ENCODE results near the gene TLX1. TPM values are rescaled to one million over a fixed set of nuclear protein-coding genes. Genes with fewer than 3 reads are reported as not detected.

The TLX1 gene
- total RNA-seq: not detected

DNA sequence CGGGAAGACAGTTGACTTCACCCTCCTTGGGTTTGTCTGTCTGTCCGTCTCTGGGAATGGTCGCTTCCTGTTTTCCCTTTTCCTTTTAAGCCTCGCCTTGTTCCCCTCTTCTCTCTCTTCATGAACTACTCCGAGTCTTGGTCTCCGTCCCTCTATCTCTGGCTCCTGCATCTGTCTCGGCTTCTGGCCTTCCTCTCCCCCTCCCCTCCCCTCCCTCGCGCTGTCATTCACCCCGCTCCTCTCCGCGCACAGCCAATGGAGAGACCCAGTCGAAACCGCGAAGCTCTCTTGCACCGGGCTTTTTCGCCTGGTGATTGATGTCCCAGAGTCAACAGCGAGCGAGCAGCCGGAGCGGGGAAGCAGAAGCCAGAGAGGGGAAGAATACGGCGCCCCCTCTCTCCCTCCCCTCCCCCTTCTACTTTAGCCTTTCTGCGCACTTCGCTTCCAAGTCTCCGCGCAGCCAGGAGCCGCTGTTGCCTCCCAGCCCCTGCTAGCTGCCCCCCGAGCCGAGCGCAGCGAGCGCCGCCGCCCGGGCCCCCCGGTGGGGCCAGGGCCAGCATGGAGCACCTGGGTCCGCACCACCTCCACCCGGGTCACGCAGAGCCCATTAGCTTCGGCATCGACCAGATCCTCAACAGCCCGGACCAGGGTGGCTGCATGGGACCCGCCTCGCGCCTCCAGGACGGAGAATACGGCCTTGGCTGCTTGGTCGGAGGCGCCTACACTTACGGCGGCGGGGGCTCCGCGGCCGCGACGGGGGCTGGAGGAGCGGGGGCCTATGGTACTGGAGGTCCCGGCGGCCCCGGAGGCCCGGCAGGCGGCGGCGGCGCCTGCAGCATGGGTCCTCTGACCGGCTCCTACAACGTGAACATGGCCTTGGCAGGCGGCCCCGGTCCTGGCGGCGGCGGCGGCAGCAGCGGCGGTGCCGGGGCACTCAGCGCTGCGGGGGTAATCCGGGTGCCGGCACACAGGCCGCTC, at the start of gene TLX1:
Gene TLX1, plus strand, starts transcription at position 317 of the 978 bp plus-strand sequence. Its CDS starts 242 bp downstream, at position 559.
- Histone ChIP-seq H3K27me3 (peaks cover 0 to 57% (median 32%) of the 10 kb centered on the region in 4 donors), H3K36me3 (no peaks in the 10 kb centered on the region), H3K4me1 (peaks cover 28 to 43% (median 37%) of the 10 kb centered on the region in 4 donors), H3K4me3 (peak within 1 kb of the TSS in 2 of 4 donors; percentile 20 to 32), H3K27ac (no peak within 1 kb of the TSS), H3K9me3 (no peaks in the 10 kb centered on the region)
- DNase-seq (peak in 1 of 2 donors; percentile 88), ATAC-seq (ENCODE audit: low FRiP score in 2 of 2) (peak in 1 of 2 donors; percentile 33)
- 2 to 6% methylated on average over 38 to 51 of the region's 83 CpGs for WGBS, 2 donors
- TF ChIP-seq, protein P1, sequence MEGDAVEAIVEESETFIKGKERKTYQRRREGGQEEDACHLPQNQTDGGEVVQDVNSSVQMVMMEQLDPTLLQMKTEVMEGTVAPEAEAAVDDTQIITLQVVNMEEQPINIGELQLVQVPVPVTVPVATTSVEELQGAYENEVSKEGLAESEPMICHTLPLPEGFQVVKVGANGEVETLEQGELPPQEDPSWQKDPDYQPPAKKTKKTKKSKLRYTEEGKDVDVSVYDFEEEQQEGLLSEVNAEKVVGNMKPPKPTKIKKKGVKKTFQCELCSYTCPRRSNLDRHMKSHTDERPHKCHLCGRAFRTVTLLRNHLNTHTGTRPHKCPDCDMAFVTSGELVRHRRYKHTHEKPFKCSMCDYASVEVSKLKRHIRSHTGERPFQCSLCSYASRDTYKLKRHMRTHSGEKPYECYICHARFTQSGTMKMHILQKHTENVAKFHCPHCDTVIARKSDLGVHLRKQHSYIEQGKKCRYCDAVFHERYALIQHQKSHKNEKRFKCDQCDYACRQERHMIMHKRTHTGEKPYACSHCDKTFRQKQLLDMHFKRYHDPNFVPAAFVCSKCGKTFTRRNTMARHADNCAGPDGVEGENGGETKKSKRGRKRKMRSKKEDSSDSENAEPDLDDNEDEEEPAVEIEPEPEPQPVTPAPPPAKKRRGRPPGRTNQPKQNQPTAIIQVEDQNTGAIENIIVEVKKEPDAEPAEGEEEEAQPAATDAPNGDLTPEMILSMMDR (IDR thresholded peaks at IDR 0.05): no peak
- no peak for TF ChIP-seq POLR2AphosphoS5 (IDR thresholded peaks at IDR 0.05)
- TF ChIP-seq EP300 (IDR thresholded peaks at IDR 0.05): no peak
- no peak for TF ChIP-seq POLR2A (IDR thresholded peaks at IDR 0.05)

DNA sequence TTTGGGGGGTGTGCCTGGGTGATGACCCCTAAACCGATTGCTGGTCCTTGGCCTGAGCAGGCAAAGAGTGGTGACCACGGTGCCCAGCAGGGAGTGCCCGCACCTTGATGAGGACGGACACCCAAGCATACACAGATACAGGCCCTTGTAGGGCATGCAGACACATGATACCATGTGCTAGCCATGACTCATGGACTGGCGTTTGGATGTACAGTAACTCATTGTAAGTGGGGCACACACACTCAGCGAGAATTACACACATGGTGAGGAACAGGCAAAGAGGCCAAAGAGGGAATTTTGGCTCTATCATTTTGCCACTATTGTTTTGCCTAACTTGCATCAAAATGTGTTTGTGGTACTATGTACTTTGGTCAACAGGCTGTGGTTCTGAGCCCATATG, 45.3 kb upstream of the TLX1 start:
- Histone ChIP-seq H3K4me3 (no peak overlapping the region), H3K36me3 (no peaks in the 10 kb centered on the region), H3K27ac (no peak overlapping the region), H3K4me1 (no peaks in the 10 kb centered on the region), H3K9me3 (no peaks in the 10 kb centered on the region), H3K27me3 (peaks cover 0 to 10% (median 0%) of the 10 kb centered on the region in 4 donors)
- DNase-seq (peak in 1 of 2 donors; percentile 7), ATAC-seq (ENCODE audit: low FRiP score in 2 of 2) (no peak)
- TF ChIP-seq EP300 (IDR thresholded peaks at IDR 0.05): no peak
- no peak for TF ChIP-seq POLR2A (IDR thresholded peaks at IDR 0.05)
- TF ChIP-seq, protein P1 (IDR thresholded peaks at IDR 0.05): no peak
- no peak for TF ChIP-seq POLR2AphosphoS5 (IDR thresholded peaks at IDR 0.05)
- WGBS, 2 donors: 75 to 83% methylated on average over 6 of the region's 6 CpGs

DNA sequence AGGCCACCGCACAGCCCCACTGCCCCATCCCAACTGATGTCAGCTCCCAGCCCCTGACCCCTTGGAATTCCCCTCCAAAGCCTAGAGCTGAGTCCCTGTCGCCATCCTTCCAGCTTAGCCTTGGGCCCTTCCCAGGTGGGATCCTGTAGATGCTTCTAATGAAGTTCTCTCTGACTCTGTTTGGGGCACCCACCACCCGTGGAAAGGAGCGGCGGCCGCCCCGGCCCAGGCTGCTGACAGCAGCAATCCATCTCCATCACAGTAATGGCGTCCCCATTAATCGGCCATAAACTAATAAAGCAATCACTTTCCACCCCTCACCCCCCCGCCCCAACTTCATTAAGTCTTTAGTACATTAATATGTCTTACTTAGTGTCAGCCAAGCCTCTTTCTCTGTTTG, 43.7 kb upstream of the TLX1 start:
- H3K27ac ChIP-seq: no peak overlapping the region
- H3K4me1 ChIP-seq: no peaks in the 10 kb centered on the region
- H3K36me3 ChIP-seq: no peaks in the 10 kb centered on the region
- H3K9me3 ChIP-seq: no peaks in the 10 kb centered on the region
- peak in 1 of 2 donors; percentile 72 for DNase-seq
- 69 to 73% methylated on average over 10 of the region's 10 CpGs for WGBS, 2 donors
- H3K27me3 ChIP-seq: peaks cover 0 to 10% (median 0%) of the 10 kb centered on the region in 4 donors
- ATAC-seq (ENCODE audit: low FRiP score in 2 of 2): no peak
- TF ChIP-seq EP300 (IDR thresholded peaks at IDR 0.05): no peak
- TF ChIP-seq POLR2A (IDR thresholded peaks at IDR 0.05): no peak
- H3K4me3 ChIP-seq: no peak overlapping the region

DNA sequence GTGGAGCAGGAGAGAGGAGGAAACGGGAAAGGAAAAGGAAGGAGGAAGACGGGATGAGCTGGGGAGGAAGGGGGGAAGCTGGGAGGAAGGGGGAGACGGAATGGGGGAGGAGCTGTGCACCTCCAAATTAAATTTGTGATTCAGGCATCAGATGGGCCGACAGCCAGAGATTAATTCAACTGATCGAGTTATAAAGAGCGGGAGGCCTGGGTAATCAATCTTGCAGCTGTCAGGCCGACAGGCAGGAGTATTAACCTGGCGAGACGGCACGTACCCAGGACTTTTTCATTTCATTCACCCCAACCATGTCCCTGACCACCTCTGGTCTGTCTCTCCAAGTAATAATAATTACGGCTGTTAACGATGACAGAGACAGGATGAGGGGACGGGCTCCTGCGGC, 43.1 kb upstream of the TLX1 start:
- H3K36me3 ChIP-seq: no peaks in the 10 kb centered on the region
- ATAC-seq (ENCODE audit: low FRiP score in 2 of 2) (no peak), DNase-seq (no peak)
- peaks cover 0 to 10% (median 0%) of the 10 kb centered on the region in 4 donors for H3K27me3 ChIP-seq
- TF ChIP-seq POLR2A (IDR thresholded peaks at IDR 0.05) (no peak), POLR2AphosphoS5 (IDR thresholded peaks at IDR 0.05) (no peak)
- 16 to 21% methylated on average over 14 of the region's 14 CpGs for WGBS, 2 donors
- H3K4me1 ChIP-seq: no peaks in the 10 kb centered on the region
- H3K4me3 ChIP-seq: no peak overlapping the region
- H3K9me3 ChIP-seq: no peaks in the 10 kb centered on the region
- no peak overlapping the region for H3K27ac ChIP-seq

DNA sequence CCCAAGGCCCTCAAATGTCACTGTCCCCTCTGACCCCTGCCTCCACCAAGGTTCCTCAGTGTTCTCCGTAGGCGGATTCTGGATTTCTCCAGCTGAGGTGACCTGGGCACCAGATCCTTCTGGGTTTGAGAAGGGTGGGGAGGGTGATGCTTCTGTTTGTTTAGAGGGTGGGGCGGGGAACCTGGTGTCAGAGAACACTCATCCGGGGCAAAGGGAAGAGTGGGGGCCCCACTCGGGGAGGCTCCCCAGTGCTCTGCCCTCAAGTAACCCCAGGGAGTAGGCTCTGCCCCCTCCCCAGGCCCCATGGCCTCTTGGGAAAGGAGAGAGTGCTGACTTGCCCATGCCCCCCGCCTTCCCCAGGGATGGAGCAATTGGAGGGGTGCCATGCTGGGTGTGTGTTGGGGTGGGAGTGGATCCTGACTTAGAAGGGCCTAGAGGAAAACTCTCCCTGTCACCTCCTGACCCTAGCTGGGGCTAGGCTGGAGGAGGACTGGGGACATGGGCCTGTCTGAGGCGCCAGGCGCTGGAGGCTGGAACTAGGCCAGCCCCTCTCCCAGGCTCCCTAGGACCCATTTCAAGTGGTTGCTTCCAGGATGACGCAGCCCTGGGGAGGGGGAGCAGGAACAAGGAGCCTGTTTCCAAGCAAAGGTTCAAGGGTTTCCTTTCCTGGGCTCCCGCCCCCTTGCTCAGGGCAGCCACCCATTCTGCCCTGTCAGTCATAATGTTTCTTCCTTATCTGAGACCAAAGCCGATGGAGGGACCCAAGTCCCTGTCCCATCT, 41.4 kb upstream of the TLX1 start:
- no peaks in the 10 kb centered on the region for H3K9me3 ChIP-seq
- ATAC-seq (ENCODE audit: low FRiP score in 2 of 2) (no peak), DNase-seq (no peak)
- no peak overlapping the region for H3K4me3 ChIP-seq
- H3K27me3 ChIP-seq: peaks cover 0 to 10% (median 0%) of the 10 kb centered on the region in 4 donors
- H3K27ac ChIP-seq: no peak overlapping the region
- no peaks in the 10 kb centered on the region for H3K4me1 ChIP-seq
- no peaks in the 10 kb centered on the region for H3K36me3 ChIP-seq
- TF ChIP-seq POLR2AphosphoS5 (IDR thresholded peaks at IDR 0.05) (no peak), EP300 (IDR thresholded peaks at IDR 0.05) (no peak), POLR2A (IDR thresholded peaks at IDR 0.05) (no peak)
- TF ChIP-seq, protein P1 (IDR thresholded peaks at IDR 0.05): no peak
- WGBS, 2 donors: 72 to 80% methylated on average over 8 to 11 of the region's 11 CpGs
